ENCODE data around the gene S100A12. TPM values are rescaled to one million over a fixed set of nuclear protein-coding genes. Genes with fewer than 3 reads are reported as not detected.

Gene S100A12
- total and polyA plus RNA-seq, 9 of the 15 experiments (the other 6 are each of a cell fraction or from before 2014, with no cell fraction given): not detected

DNA sequence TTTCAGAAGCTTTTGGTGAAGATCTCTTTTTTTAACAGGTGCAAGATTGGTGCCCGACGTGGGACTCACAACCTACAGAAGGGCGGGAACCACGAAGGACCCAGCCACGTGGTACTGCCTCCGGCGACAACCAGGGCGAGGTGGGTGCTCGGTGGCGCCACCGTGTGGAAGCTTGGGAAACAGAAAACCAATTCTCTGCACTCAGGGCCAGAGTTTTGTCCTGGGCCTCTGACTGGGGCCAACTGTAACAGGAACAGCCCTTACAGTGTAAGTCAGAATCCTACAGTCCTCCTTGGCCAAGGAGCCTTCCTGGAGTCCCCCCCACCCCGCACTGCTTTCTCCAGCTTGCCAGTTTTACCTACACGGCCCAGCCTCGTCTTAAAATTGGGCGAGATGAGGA is 29.3 kb upstream of the S100A12 start (continued):
- TF ChIP-seq, protein P1, sequence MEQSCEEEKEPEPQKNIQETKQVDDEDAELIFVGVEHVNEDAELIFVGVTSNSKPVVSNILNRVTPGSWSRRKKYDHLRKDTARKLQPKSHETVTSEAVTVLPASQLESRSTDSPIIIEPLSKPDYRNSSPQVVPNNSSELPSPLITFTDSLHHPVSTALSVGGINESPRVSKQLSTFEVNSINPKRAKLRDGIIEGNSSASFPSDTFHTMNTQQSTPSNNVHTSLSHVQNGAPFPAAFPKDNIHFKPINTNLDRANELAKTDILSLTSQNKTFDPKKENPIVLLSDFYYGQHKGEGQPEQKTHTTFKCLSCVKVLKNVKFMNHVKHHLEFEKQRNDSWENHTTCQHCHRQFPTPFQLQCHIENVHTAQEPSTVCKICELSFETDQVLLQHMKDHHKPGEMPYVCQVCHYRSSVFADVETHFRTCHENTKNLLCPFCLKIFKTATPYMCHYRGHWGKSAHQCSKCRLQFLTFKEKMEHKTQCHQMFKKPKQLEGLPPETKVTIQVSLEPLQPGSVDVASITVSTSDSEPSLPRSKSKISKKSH (CRISPR knock-in tag; IDR thresholded peaks at IDR 0.05): no peak
- TF ChIP-seq FOXA3 (CRISPR knock-in tag; conservative IDR thresholded peaks at IDR 0.05 in 1 of 2, IDR thresholded peaks at IDR 0.05 in 1 of 2): peak in 1 of 2 experiments; percentile 66; a peak in 1 of 4 replicates
- TF ChIP-seq RAD21 (CRISPR knock-in tag; conservative IDR thresholded peaks at IDR 0.05 in 1 of 2, IDR thresholded peaks at IDR 0.05 in 1 of 2): peak in 1 of 2 experiments; percentile 50; a peak in 3 of 4 replicates
- TF ChIP-seq, protein P2, sequence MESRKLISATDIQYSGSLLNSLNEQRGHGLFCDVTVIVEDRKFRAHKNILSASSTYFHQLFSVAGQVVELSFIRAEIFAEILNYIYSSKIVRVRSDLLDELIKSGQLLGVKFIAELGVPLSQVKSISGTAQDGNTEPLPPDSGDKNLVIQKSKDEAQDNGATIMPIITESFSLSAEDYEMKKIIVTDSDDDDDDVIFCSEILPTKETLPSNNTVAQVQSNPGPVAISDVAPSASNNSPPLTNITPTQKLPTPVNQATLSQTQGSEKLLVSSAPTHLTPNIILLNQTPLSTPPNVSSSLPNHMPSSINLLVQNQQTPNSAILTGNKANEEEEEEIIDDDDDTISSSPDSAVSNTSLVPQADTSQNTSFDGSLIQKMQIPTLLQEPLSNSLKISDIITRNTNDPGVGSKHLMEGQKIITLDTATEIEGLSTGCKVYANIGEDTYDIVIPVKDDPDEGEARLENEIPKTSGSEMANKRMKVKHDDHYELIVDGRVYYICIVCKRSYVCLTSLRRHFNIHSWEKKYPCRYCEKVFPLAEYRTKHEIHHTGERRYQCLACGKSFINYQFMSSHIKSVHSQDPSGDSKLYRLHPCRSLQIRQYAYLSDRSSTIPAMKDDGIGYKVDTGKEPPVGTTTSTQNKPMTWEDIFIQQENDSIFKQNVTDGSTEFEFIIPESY (CRISPR knock-in tag; IDR thresholded peaks at IDR 0.05): 0 out of 2 replicates have a peak, but pooled peaks have one; percentile 36
- TF ChIP-seq, protein P3, sequence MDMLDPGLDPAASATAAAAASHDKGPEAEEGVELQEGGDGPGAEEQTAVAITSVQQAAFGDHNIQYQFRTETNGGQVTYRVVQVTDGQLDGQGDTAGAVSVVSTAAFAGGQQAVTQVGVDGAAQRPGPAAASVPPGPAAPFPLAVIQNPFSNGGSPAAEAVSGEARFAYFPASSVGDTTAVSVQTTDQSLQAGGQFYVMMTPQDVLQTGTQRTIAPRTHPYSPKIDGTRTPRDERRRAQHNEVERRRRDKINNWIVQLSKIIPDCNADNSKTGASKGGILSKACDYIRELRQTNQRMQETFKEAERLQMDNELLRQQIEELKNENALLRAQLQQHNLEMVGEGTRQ (CRISPR knock-in tag; IDR thresholded peaks at IDR 0.05): peak; percentile 85
- no peak for TF ChIP-seq NR3C1 (CRISPR knock-in tag; IDR thresholded peaks at IDR 0.05)
- TF ChIP-seq, protein P4, sequence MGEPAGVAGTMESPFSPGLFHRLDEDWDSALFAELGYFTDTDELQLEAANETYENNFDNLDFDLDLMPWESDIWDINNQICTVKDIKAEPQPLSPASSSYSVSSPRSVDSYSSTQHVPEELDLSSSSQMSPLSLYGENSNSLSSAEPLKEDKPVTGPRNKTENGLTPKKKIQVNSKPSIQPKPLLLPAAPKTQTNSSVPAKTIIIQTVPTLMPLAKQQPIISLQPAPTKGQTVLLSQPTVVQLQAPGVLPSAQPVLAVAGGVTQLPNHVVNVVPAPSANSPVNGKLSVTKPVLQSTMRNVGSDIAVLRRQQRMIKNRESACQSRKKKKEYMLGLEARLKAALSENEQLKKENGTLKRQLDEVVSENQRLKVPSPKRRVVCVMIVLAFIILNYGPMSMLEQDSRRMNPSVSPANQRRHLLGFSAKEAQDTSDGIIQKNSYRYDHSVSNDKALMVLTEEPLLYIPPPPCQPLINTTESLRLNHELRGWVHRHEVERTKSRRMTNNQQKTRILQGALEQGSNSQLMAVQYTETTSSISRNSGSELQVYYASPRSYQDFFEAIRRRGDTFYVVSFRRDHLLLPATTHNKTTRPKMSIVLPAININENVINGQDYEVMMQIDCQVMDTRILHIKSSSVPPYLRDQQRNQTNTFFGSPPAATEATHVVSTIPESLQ (CRISPR knock-in tag; IDR thresholded peaks at IDR 0.05): 0 out of 2 replicates have a peak, but pooled peaks have one; percentile 48
- peak; percentile 87 for TF ChIP-seq ZNF184 (CRISPR knock-in tag; IDR thresholded peaks at IDR 0.05)
- no peak for TF ChIP-seq MYNN (IDR thresholded peaks at IDR 0.05)
- TF ChIP-seq MYNN (CRISPR knock-in tag; IDR thresholded peaks at IDR 0.05): no peak
- peak in 1 of 2 experiments; percentile 72; a peak in 1 of 4 replicates for TF ChIP-seq TEAD1 (CRISPR knock-in tag; IDR thresholded peaks at IDR 0.05)
- TF ChIP-seq ZNF75A (CRISPR knock-in tag; IDR thresholded peaks at IDR 0.05): no peak
- no peak for TF ChIP-seq TBP (optimal IDR thresholded peaks at IDR 0.05; ENCODE audit: low read depth, low read length)
- TF ChIP-seq MCM2 (IDR thresholded peaks at IDR 0.05; ENCODE audit: low read depth): no peak
- TF ChIP-seq MYBL2 (IDR thresholded peaks at IDR 0.05; ENCODE audit: low read depth): no peak
- no peak for TF ChIP-seq MYBL2 (CRISPR knock-in tag; IDR thresholded peaks at IDR 0.05; ENCODE audit: borderline replicate concordance)
- no peak for TF ChIP-seq ATF4 (CRISPR knock-in tag; IDR thresholded peaks at IDR 0.05)
- 0 out of 2 replicates have a peak, but pooled peaks have one; percentile 58 for TF ChIP-seq FOXK1 (CRISPR knock-in tag; IDR thresholded peaks at IDR 0.05; ENCODE audit: borderline replicate concordance)
- no peak for TF ChIP-seq MBD2 (IDR thresholded peaks at IDR 0.05; ENCODE audit: borderline replicate concordance, low read depth)
- TF ChIP-seq CTBP1 (IDR thresholded peaks at IDR 0.05; ENCODE audit: borderline replicate concordance): no peak
- TF ChIP-seq NR4A1 (CRISPR knock-in tag; IDR thresholded peaks at IDR 0.05): no peak
- TF ChIP-seq NR4A1 (tag; IDR thresholded peaks at IDR 0.05): no peak
